Measurements from ENCODE around the gene SLC6A19. TPM values are rescaled to one million over a fixed set of nuclear protein-coding genes. Genes with fewer than 3 reads are reported as not detected.

The SLC6A19 gene
- total and polyA plus RNA-seq, 11 donors = not detected

DNA sequence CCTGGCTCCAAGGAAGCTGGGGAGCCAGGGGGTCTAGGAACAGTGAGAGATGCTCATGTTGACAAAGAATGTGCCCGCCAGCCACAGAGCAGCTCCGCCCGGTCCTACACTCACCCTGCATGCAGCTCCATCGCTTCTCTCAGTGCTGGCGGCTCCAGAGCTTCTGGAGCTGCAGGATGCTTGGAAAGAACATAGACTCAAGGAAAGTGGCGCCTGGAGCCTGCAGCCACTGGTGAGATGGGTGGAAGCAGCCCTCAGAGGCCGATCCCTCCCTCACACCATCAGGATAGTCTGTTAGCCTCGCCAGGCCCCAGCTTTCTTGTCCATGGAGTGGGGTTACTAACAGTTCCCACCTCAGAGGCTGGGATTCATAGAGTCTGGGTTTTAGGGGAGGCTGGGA, 26.4 kb upstream of the SLC6A19 start:
- Histone ChIP-seq H3K36me3 (no peaks in the 10 kb centered on the region), H3K27me3 (no peaks in the 10 kb centered on the region), H3K4me1 (peaks cover 0 to 5% (median 0%) of the 10 kb centered on the region in 12 donors), H3K27ac (no peak overlapping the region), H3K9me3 (no peaks in the 10 kb centered on the region), H3K4me3 (no peak overlapping the region)
- ATAC-seq (no peak), DNase-seq (peak in 2 of 5 donors; percentile 14 to 17)
- TF ChIP-seq POLR2A (IDR thresholded peaks at IDR 0.05) = no peak
- TF ChIP-seq, protein P1, sequence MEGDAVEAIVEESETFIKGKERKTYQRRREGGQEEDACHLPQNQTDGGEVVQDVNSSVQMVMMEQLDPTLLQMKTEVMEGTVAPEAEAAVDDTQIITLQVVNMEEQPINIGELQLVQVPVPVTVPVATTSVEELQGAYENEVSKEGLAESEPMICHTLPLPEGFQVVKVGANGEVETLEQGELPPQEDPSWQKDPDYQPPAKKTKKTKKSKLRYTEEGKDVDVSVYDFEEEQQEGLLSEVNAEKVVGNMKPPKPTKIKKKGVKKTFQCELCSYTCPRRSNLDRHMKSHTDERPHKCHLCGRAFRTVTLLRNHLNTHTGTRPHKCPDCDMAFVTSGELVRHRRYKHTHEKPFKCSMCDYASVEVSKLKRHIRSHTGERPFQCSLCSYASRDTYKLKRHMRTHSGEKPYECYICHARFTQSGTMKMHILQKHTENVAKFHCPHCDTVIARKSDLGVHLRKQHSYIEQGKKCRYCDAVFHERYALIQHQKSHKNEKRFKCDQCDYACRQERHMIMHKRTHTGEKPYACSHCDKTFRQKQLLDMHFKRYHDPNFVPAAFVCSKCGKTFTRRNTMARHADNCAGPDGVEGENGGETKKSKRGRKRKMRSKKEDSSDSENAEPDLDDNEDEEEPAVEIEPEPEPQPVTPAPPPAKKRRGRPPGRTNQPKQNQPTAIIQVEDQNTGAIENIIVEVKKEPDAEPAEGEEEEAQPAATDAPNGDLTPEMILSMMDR (IDR thresholded peaks at IDR 0.05) = no peak
- intact Hi-C loops (cut with DNase I) = loop anchor here in 1 of 10 donors (10.0 kb wide), 1 partner anchor 480 kb away; no protein-coding TSS in a partner anchor
- 85 to 90% (median 87%) methylated on average over 8 of the region's 8 CpGs for WGBS, 4 donors

DNA sequence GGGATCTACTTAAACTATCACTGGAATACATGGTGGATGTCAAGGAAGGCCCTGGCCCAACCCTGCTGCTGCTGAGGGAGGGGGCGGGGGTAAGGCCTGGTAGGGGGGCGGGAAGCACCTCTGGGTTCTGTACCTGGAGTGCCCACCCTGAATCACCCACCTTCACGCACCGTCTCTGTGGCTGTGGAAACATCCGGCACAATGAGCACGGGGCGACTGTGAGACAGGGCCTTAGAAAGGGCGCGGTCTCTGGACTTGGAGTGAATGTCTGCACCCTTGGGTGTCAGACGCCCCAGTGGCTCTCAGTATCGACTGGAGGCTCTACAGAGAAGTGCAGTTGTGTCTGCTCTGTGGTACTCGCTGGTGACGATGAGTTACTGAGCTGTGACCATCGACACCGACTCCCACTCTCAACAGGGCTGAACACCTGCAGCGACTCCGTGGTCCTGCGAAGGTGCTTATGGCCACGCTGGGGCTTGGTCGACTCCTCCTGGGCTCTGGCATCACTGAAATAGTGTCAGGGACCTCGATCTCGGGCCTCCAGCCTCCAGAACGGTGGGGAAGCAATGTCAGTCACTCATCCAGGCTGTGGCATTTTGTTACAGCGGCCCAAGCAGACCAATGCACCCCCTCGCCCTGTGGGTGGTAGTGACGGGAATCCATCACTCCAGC, 25.5 kb upstream of the SLC6A19 start:
- no peaks in the 10 kb centered on the region for H3K36me3 ChIP-seq
- 89 to 98% (median 91%) methylated on average over 21 to 26 of the region's 26 CpGs for WGBS, 4 donors
- DNase-seq = peak in 3 of 5 donors; percentile 14 to 16 (median 15)
- intact Hi-C loops (cut with DNase I) = loop anchor here in 1 of 10 donors (10.0 kb wide), 1 partner anchor 479 kb away; no protein-coding TSS in a partner anchor
- H3K4me3 ChIP-seq = no peak overlapping the region
- H3K4me1 ChIP-seq = peaks cover 0 to 5% (median 0%) of the 10 kb centered on the region in 12 donors
- no peak for ATAC-seq
- H3K9me3 ChIP-seq = no peaks in the 10 kb centered on the region
- H3K27ac ChIP-seq = no peak overlapping the region
- peaks cover 0 to 1% (median 0%) of the 10 kb centered on the region in 9 donors for H3K27me3 ChIP-seq
- no peak for TF ChIP-seq POLR2A (IDR thresholded peaks at IDR 0.05)
- TF ChIP-seq, protein P1 (IDR thresholded peaks at IDR 0.05) = no peak

DNA sequence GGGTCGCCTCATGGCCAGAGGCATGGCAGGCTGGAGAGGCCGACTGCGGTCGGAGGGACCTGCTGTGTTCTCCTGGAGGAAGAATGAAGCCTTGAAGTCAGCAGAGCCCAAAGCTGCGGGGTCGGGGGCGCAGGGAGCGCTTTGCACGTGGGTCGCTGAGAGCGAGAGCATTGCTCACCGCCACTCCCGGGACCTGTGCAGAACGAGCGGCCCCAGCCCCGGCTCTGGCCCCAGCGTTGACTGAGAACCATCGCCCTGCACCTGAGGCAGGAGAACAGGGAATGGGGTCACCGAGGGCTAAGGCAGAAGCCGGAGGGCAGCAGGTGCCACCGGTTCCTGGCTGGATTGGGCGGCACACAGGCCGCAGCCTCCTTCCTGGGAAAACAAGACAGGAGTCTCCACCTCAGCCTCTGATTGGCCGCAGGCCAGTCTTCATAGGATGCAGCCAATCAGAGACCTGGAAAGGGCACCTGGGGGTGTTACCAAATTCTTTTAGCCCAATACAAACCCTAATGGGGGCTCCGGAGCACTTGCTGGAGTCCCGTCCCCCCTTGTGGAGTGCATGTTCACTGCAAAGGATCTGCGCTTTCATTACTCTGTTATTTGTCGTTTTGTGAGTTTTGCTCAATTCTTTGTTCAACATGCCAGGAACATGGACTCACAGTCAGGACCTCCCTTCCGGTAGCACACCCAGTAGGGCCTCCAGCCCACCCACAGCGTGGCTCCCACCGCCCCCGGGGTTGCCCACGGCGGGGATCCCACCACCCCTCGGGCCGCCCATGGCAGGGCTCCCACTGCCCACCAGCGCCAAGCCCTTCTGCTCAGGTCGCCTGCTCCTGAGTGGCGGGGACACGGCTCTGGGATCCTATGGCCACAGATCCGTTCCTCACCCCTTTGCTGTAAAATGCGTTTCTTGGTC, 24.7 kb upstream of the SLC6A19 start:
- ATAC-seq (no peak), DNase-seq (peak in 3 of 5 donors; percentile 22 to 52 (median 24))
- intact Hi-C loops (cut with DNase I) = loop anchor here in 1 of 10 donors (10.0 kb wide), 1 partner anchor 478 kb away; no protein-coding TSS in a partner anchor
- no peaks in the 10 kb centered on the region for H3K9me3 ChIP-seq
- TF ChIP-seq POLR2A (IDR thresholded peaks at IDR 0.05) = no peak
- TF ChIP-seq, protein P1 (IDR thresholded peaks at IDR 0.05) = no peak
- H3K4me3 ChIP-seq = no peak overlapping the region
- H3K27me3 ChIP-seq = peaks cover 0 to 5% (median 0%) of the 10 kb centered on the region in 9 donors
- 86 to 89% (median 88%) methylated on average over 38 to 42 of the region's 42 CpGs for WGBS, 4 donors
- peaks cover 0 to 5% (median 0%) of the 10 kb centered on the region in 12 donors for H3K4me1 ChIP-seq
- H3K36me3 ChIP-seq = no peaks in the 10 kb centered on the region
- H3K27ac ChIP-seq = no peak overlapping the region

Data from heart left ventricle (tissue), 16 donors.